ENCODE results near the gene GPBP1L1. TPM values are rescaled to one million over a fixed set of nuclear protein-coding genes. Genes with fewer than 3 reads are reported as not detected.

The GPBP1L1 gene
- total and polyA plus RNA-seq, 2 of the 13 experiments (the other 11 are each of a cell fraction or from before 2014, with no cell fraction given), result 45.9 to 86.1 TPM

DNA sequence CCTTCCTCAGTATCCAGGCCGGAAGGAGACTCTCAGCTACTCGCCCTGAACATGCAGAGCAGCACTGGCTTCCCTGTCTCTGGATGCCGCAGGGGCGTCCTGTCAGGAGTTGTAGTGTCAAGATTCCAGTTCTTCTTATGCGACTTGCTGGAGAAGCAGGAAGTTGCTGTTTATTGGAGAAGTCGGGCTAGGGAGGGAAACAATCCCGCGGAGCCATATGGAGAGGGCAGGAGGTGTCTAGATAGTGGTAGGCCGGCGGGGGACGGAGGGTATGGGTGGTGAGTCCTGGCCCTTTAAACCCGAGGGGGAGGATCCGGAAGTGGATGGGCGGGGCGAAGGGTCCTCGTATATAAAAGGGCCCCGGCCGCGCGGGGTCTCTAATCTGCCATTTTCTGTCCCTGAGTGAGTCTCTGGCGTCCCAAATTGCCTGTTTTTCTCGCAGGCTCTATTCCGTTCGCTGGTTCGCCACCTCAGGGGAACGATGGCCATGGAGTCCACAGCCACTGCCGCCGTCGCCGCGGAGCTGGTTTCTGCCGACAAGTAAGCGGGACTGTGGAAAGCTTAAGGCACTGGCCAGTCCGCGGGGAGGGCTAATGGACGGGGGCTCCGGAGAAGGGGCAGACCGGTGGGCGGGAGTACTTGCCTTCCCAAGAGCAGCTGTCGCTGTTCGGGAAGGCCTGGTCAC, 102.5 kb downstream of the GPBP1L1 start, which contains the start of gene NASP (continued):
- TF ChIP-seq, protein P1, sequence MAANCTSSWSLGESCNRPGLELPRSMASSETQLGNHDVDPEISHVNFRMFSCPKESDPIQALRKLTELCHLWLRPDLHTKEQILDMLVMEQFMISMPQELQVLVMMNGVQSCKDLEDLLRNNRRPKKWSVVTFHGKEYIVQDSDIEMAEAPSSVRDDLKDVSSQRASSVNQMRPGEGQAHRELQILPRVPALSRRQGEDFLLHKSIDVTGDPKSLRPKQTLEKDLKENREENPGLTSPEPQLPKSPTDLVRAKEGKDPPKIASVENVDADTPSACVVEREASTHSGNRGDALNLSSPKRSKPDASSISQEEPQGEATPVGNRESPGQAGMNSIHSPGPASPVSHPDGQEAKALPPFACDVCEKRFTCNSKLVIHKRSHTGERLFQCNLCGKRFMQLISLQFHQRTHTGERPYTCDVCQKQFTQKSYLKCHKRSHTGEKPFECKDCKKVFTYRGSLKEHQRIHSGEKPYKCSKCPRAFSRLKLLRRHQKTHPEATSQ (CRISPR knock-in tag; IDR thresholded peaks at IDR 0.05; ENCODE audit: borderline replicate concordance), result no peak
- TF ChIP-seq CHD4 (IDR thresholded peaks at IDR 0.05; ENCODE audit: borderline replicate concordance, low read length), result no peak
- peak; percentile 14; the same call in 1 of the 2 replicates for TF ChIP-seq KLF6 (CRISPR knock-in tag; IDR thresholded peaks at IDR 0.05)
- no peak for TF ChIP-seq ZNF205 (CRISPR knock-in tag; IDR thresholded peaks at IDR 0.05)
- TF ChIP-seq ZNF136 (CRISPR knock-in tag; IDR thresholded peaks at IDR 0.05; ENCODE audit: low read depth), result no peak; the same call in none of the 2 replicates
- TF ChIP-seq, protein P2, sequence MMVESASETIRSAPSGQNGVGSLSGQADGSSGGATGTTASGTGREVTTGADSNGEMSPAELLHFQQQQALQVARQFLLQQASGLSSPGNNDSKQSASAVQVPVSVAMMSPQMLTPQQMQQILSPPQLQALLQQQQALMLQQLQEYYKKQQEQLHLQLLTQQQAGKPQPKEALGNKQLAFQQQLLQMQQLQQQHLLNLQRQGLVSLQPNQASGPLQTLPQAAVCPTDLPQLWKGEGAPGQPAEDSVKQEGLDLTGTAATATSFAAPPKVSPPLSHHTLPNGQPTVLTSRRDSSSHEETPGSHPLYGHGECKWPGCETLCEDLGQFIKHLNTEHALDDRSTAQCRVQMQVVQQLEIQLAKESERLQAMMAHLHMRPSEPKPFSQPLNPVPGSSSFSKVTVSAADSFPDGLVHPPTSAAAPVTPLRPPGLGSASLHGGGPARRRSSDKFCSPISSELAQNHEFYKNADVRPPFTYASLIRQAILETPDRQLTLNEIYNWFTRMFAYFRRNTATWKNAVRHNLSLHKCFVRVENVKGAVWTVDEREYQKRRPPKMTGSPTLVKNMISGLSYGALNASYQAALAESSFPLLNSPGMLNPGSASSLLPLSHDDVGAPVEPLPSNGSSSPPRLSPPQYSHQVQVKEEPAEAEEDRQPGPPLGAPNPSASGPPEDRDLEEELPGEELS (CRISPR knock-in tag; IDR thresholded peaks at IDR 0.05), result no peak
- TF ChIP-seq, protein P3, sequence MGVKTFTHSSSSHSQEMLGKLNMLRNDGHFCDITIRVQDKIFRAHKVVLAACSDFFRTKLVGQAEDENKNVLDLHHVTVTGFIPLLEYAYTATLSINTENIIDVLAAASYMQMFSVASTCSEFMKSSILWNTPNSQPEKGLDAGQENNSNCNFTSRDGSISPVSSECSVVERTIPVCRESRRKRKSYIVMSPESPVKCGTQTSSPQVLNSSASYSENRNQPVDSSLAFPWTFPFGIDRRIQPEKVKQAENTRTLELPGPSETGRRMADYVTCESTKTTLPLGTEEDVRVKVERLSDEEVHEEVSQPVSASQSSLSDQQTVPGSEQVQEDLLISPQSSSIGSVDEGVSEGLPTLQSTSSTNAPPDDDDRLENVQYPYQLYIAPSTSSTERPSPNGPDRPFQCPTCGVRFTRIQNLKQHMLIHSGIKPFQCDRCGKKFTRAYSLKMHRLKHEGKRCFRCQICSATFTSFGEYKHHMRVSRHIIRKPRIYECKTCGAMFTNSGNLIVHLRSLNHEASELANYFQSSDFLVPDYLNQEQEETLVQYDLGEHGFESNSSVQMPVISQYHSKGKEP (CRISPR knock-in tag; IDR thresholded peaks at IDR 0.05), result no peak
- TF ChIP-seq MEF2D (CRISPR knock-in tag; IDR thresholded peaks at IDR 0.05), result no peak; the same call in 1 of the 2 replicates
- peak; percentile 38; the same call in 1 of the 2 replicates for TF ChIP-seq SALL1 (CRISPR knock-in tag; IDR thresholded peaks at IDR 0.05)
- TF ChIP-seq, protein P4, sequence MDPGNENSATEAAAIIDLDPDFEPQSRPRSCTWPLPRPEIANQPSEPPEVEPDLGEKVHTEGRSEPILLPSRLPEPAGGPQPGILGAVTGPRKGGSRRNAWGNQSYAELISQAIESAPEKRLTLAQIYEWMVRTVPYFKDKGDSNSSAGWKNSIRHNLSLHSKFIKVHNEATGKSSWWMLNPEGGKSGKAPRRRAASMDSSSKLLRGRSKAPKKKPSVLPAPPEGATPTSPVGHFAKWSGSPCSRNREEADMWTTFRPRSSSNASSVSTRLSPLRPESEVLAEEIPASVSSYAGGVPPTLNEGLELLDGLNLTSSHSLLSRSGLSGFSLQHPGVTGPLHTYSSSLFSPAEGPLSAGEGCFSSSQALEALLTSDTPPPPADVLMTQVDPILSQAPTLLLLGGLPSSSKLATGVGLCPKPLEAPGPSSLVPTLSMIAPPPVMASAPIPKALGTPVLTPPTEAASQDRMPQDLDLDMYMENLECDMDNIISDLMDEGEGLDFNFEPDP (CRISPR knock-in tag; conservative IDR thresholded peaks at IDR 0.05), result no peak
- TF ChIP-seq, protein P5, sequence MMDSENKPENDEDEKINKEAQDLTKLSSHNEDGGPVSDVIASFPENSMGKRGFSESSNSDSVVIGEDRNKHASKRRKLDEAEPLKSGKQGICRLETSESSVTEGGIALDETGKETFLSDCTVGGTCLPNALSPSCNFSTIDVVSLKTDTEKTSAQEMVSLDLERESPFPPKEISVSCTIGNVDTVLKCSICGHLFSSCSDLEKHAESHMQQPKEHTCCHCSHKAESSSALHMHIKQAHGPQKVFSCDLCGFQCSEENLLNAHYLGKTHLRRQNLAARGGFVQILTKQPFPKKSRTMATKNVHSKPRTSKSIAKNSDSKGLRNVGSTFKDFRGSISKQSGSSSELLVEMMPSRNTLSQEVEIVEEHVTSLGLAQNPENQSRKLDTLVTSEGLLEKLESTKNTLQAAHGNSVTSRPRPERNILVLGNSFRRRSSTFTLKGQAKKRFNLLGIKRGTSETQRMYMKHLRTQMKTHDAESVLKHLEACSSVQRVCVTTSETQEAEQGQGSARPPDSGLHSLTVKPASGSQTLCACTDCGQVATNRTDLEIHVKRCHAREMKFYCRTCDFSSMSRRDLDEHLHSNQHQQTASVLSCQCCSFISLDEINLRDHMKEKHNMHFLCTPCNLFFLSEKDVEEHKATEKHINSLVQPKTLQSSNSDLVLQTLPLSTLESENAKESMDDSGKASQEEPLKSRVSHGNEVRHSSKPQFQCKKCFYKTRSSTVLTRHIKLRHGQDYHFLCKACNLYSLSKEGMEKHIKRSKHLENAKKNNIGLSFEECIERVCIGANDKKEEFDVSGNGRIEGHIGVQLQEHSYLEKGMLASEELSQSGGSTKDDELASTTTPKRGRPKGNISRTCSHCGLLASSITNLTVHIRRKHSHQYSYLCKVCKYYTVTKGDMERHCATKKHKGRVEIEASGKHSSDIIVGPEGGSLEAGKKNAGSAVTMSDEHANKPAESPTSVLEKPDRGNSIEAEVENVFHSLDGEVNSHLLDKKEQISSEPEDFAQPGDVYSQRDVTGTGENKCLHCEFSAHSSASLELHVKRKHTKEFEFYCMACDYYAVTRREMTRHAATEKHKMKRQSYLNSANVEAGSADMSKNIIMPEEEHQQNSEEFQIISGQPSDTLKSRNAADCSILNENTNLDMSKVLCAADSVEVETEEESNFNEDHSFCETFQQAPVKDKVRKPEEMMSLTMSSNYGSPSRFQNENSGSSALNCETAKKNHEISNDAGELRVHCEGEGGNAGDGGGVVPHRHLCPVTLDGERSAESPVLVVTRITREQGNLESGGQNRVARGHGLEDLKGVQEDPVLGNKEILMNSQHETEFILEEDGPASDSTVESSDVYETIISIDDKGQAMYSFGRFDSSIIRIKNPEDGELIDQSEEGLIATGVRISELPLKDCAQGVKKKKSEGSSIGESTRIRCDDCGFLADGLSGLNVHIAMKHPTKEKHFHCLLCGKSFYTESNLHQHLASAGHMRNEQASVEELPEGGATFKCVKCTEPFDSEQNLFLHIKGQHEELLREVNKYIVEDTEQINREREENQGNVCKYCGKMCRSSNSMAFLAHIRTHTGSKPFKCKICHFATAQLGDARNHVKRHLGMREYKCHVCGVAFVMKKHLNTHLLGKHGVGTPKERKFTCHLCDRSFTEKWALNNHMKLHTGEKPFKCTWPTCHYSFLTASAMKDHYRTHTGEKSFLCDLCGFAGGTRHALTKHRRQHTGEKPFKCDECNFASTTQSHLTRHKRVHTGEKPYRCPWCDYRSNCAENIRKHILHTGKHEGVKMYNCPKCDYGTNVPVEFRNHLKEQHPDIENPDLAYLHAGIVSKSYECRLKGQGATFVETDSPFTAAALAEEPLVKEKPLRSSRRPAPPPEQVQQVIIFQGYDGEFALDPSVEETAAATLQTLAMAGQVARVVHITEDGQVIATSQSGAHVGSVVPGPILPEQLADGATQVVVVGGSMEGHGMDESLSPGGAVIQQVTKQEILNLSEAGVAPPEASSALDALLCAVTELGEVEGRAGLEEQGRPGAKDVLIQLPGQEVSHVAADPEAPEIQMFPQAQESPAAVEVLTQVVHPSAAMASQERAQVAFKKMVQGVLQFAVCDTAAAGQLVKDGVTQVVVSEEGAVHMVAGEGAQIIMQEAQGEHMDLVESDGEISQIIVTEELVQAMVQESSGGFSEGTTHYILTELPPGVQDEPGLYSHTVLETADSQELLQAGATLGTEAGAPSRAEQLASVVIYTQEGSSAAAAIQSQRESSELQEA (CRISPR knock-in tag; IDR thresholded peaks at IDR 0.05; ENCODE audit: not compliant biosample characterization), result no peak
- TF ChIP-seq CC2D1A (CRISPR knock-in tag; IDR thresholded peaks at IDR 0.05), result no peak
- TF ChIP-seq HDAC1 (CRISPR knock-in tag; IDR thresholded peaks at IDR 0.05), result peak; percentile 95
- no peak for TF ChIP-seq ZSCAN12 (CRISPR knock-in tag; IDR thresholded peaks at IDR 0.05)
